ENCODE results near the gene ATG13. TPM values are rescaled to one million over a fixed set of nuclear protein-coding genes. Genes with fewer than 3 reads are reported as not detected.

ATG13 gene
- total RNA-seq, 1 experiment from 2014 or later, result 69.2 TPM

DNA sequence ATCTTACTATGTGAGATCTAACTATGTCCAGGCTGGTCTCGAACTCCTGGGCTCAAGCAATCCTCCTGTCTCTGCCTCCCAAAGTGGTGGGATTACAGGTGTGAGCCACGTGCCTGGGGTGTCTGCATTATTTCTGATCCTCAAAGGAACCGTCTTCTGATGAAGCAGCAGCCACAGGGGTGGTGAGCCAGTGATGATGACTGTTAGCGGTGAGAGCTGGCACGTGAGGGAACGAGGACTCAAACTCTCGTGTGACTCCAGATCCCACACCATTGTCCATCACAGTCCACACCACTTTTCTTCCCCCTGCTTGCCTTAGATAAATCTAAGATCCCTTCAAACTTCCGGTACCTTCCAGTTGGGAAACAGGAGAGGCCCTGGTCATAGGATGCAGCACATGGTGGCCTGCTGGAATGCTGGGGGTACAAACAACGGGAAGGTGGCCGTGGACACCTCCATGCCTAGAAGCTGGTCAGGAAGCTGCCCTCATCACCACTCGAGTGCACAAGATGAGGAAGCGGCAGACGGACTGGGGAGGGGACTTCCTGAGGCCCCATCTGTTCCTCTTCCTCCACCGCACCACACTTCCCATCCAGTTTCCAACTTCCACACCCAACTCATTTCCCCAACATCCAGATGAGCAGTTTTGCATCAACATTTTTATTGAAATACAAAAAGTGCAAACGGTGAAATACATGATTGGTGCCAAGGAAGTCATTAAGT is 59.2 kb downstream of the ATG13 start:
- BruUV-seq (replicated peaks), result no TSS peak
- TF ChIP-seq POLR2A (IDR thresholded peaks at IDR 0.05; ENCODE audit: borderline replicate concordance, extremely low read depth, insufficient read depth, insufficient read length) (no peak), SIN3A (IDR thresholded peaks at IDR 0.05; ENCODE audit: low read depth) (no peak), TCF7L2 (IDR thresholded peaks at IDR 0.05; ENCODE audit: borderline replicate concordance, extremely low read depth, insufficient read depth, insufficient read length) (no peak), YY1 (IDR thresholded peaks at IDR 0.05; ENCODE audit: extremely low read depth, insufficient replicate concordance, low read depth, low read length) (no peak)
- TF ChIP-seq, protein P1, sequence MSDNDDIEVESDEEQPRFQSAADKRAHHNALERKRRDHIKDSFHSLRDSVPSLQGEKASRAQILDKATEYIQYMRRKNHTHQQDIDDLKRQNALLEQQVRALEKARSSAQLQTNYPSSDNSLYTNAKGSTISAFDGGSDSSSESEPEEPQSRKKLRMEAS (IDR thresholded peaks at IDR 0.05), result no peak
- TF ChIP-seq, protein P2, sequence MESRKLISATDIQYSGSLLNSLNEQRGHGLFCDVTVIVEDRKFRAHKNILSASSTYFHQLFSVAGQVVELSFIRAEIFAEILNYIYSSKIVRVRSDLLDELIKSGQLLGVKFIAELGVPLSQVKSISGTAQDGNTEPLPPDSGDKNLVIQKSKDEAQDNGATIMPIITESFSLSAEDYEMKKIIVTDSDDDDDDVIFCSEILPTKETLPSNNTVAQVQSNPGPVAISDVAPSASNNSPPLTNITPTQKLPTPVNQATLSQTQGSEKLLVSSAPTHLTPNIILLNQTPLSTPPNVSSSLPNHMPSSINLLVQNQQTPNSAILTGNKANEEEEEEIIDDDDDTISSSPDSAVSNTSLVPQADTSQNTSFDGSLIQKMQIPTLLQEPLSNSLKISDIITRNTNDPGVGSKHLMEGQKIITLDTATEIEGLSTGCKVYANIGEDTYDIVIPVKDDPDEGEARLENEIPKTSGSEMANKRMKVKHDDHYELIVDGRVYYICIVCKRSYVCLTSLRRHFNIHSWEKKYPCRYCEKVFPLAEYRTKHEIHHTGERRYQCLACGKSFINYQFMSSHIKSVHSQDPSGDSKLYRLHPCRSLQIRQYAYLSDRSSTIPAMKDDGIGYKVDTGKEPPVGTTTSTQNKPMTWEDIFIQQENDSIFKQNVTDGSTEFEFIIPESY (IDR thresholded peaks at IDR 0.05; ENCODE audit: extremely low read depth, insufficient replicate concordance, low read length), result no peak
- H2AFZ ChIP-seq (ENCODE audit: low read depth, low read length, poor library complexity, severe bottlenecking), result no peak overlapping the region
- H3K9me2 ChIP-seq (ENCODE audit: insufficient read depth), result no peaks in the 10 kb centered on the region
- no peak overlapping the region for H3K4me3 ChIP-seq (replicated peaks in 1 of 2; ENCODE audit: low read depth in 1 of 2, low read length in 2 of 2)
- ATAC-seq (no peak), DNase-seq (ENCODE audit: low read depth, low spot score) (no peak)
- H3K27ac ChIP-seq (ENCODE audit: low read depth, low read length), result no peak overlapping the region
- RAD21 ChIA-PET (ENCODE audit: low non-redundant PET in 1 of 2, low total read pairs in 2 of 2, uncharacterized antibody in 2 of 2, unreplicated experiment in 2 of 2), result no interaction called here
- H3K36me3 ChIP-seq (ENCODE audit: control insufficient read depth in 1 of 2, insufficient read depth in 2 of 2, low read length in 2 of 2), result peaks cover 3 to 4% of the 10 kb centered on the region in 2 experiments; a peak in 3 of 4 replicates
- intact Hi-C loops (cut with micrococcal nuclease), result no loop called here
- no peaks in the 10 kb centered on the region for H3K9me3 ChIP-seq (ENCODE audit: control insufficient read depth in 1 of 2, insufficient read depth in 1 of 2, low read depth in 1 of 2, low read length in 2 of 2)
- H3K4me1 ChIP-seq (ENCODE audit: control insufficient read depth in 1 of 2, insufficient read depth in 2 of 2, low read length in 2 of 2), result peaks cover 0 to 4% of the 10 kb centered on the region in 2 experiments; a peak in 1 of 4 replicates
- no peaks in the 10 kb centered on the region for H3K79me2 ChIP-seq (ENCODE audit: insufficient read depth, low read length)
- H3K4me2 ChIP-seq (ENCODE audit: low read length), result no peak overlapping the region
- H3K9ac ChIP-seq (ENCODE audit: low read length), result no peak overlapping the region
- no peaks in the 10 kb centered on the region for H4K20me1 ChIP-seq (ENCODE audit: insufficient read depth)
- CTCF ChIA-PET, result no interaction called here
- H3K27me3 ChIP-seq (ENCODE audit: insufficient read depth, low read length), result no peaks in the 10 kb centered on the region
- POLR2A ChIA-PET, result no interaction called here
